HCT116 (cell line): ENCODE measurements around the gene ACTL10. TPM values are rescaled to one million over a fixed set of nuclear protein-coding genes. Genes with fewer than 3 reads are reported as not detected.

Source experiments
- ATAC-seq: fragments of 200-7000 bp; cut with Tn5 transposase; 2 replicates; pipeline ENCODE4 v1.9.1; 2020; ENCODE audit warnings: mild to moderate bottlenecking, moderate library complexity
- BruUV-seq: library from RNA; stranded (reverse); fragments of 400-500 nt; replicated peaks from 2 replicates; lab custom pipeline; 2021; lab: Mats Ljungman, UMichigan
- CTCF ChIA-PET: fragments of 300-600 bp; sonication (Branson Sonifier 250); formaldehyde crosslinking; loops from one replicate; lab custom pipeline; 2021; ENCODE audit warnings: antibody characterized with exemption; lab: Charles Lee
- POLR2A ChIA-PET: fragments of 300-600, 350-600 bp; sonication (Branson Sonifier 250); formaldehyde crosslinking; loops from one replicate; lab custom pipeline; 2021; ENCODE audit warnings: antibody characterized with exemption; lab: Charles Lee
- RAD21 ChIA-PET, 2 experiments: fragments of 300-600 bp; sonication (Branson Sonifier 250); formaldehyde crosslinking; loops; one replicate each; lab custom pipeline; 2023; ENCODE audit warnings: low total read pairs in 2 of 2; ENCODE audit not compliant: uncharacterized antibody in 2 of 2, unreplicated experiment in 2 of 2, low non-redundant PET in 1 of 2; lab: Charles Lee
- DNase-seq: peaks from one replicate; pipeline ENCODE4 v3.0.0-alpha.2; 2010; ENCODE audit warnings: low read depth, low spot score
- H2AFZ ChIP-seq: fragments of 200-600 bp; shearing (Covaris generic), sonication (generic); 2 replicates; pipeline ENCODE4 v1.6.1; 2017; ENCODE audit warnings: low read depth, mixed run types, mixed read lengths, antibody characterized with exemption, low read length; ENCODE audit not compliant: poor library complexity, severe bottlenecking
- H3K27ac ChIP-seq: 2 replicates; pipeline ENCODE4 v1.5.1; 2012; ENCODE audit warnings: low read depth, low read length
- H3K27me3 ChIP-seq: fragments of 200-600 bp; sonication (generic); 2 replicates; pipeline ENCODE4 v1.6.1; 2016; ENCODE audit warnings: mixed run types, low read length, mixed read lengths; ENCODE audit not compliant: insufficient read depth
- H3K36me3 ChIP-seq, 2 experiments: fragments of 200-500 bp in 1 of 2; fragments of 200-600 bp in 1 of 2; sonication (Bioruptor generic) in 1 of 2; sonication (generic) in 1 of 2; 2 replicates each; pipeline versions ENCODE4 v1.5.1 to v1.6.1; 2014 to 2016; ENCODE audit warnings: low read length in 2 of 2, inconsistent platforms in 1 of 2, mixed read lengths in 1 of 2, mixed run types in 1 of 2; ENCODE audit not compliant: insufficient read depth in 2 of 2, control insufficient read depth in 1 of 2
- H3K4me1 ChIP-seq, 2 experiments: fragments of 200-600 bp in 1 of 2; sonication (generic) in 1 of 2; 2 replicates each; pipeline versions ENCODE4 v1.5.1 to v1.6.1; 2012 to 2017; ENCODE audit warnings: low read length in 2 of 2, inconsistent platforms in 1 of 2, mild to moderate bottlenecking in 1 of 2, mixed read lengths in 1 of 2, mixed run types in 1 of 2, moderate library complexity in 1 of 2; ENCODE audit not compliant: insufficient read depth in 2 of 2, control insufficient read depth in 1 of 2
- H3K4me2 ChIP-seq: fragments of 200-600 bp; sonication (generic); 2 replicates; pipeline ENCODE4 v1.6.1; 2017; ENCODE audit warnings: mixed run types, low read length, mixed read lengths
- H3K4me3 ChIP-seq, 2 experiments: fragments of 200-600 bp in 1 of 2; sonication (generic) in 1 of 2; replicated peaks in 1 of 2; 2 replicates each; pipeline ENCODE4 v1.5.1; 2011 to 2016; ENCODE audit warnings: low read length in 2 of 2, control low read depth in 1 of 2, low read depth in 1 of 2, mild to moderate bottlenecking in 1 of 2, mixed read lengths in 1 of 2, mixed run types in 1 of 2
- H3K79me2 ChIP-seq: fragments of 200-600 bp; sonication (generic); 2 replicates; pipeline ENCODE4 v1.6.1; 2017; ENCODE audit warnings: mild to moderate bottlenecking, mixed run types, low read length, moderate library complexity, mixed read lengths; ENCODE audit not compliant: insufficient read depth
- H3K9ac ChIP-seq: fragments of 200-600 bp; sonication (generic); 2 replicates; pipeline ENCODE4 v1.6.1; 2016; ENCODE audit warnings: low read length, mixed read lengths
- H3K9me2 ChIP-seq: fragments of 200-600 bp; sonication (generic), shearing (Covaris generic); 2 replicates; pipeline ENCODE4 v1.6.1; 2017; ENCODE audit warnings: mixed run types, mild to moderate bottlenecking, moderate library complexity; ENCODE audit not compliant: insufficient read depth
- H3K9me3 ChIP-seq, 2 experiments: fragments of 200-500 bp in 1 of 2; fragments of 200-600 bp in 1 of 2; sonication (Bioruptor generic) in 1 of 2; sonication (generic) in 1 of 2; 2 replicates each; pipeline ENCODE4 v1.6.1; 2014 to 2017; ENCODE audit warnings: low read length in 2 of 2, mixed read lengths in 2 of 2, inconsistent platforms in 1 of 2, low read depth in 1 of 2, mild to moderate bottlenecking in 1 of 2, mixed run types in 1 of 2, moderate library complexity in 1 of 2; ENCODE audit not compliant: control insufficient read depth in 1 of 2, insufficient read depth in 1 of 2
- H4K20me1 ChIP-seq: fragments of 200-600 bp; sonication (generic), shearing (Covaris generic); 2 replicates; pipeline ENCODE4 v1.6.1; 2017; ENCODE audit warnings: mixed run types, mild to moderate bottlenecking, moderate library complexity; ENCODE audit not compliant: insufficient read depth
- ATF3 ChIP-seq: IDR thresholded peaks from 2 replicates; pipeline ENCODE4 v1.6.1; 2012
- CEBPB ChIP-seq: IDR thresholded peaks from 2 replicates; pipeline ENCODE4 v1.6.1; 2012; ENCODE audit warnings: low read depth
- EGR1 ChIP-seq: IDR thresholded peaks from 2 replicates; pipeline ENCODE4 v1.6.1; 2012; ENCODE audit warnings: low read depth
- ELF1 ChIP-seq: IDR thresholded peaks from 2 replicates; pipeline ENCODE4 v1.6.1; 2012; ENCODE audit warnings: low read depth, borderline replicate concordance
- EZH2 ChIP-seq: fragments of 200-600 bp; sonication (generic); IDR thresholded peaks from 2 replicates; pipeline ENCODE4 v1.6.1; 2017; ENCODE audit warnings: antibody characterized with exemption, mixed run types
- EZH2phosphoT487 ChIP-seq: fragments of 200-600 bp; IDR thresholded peaks from 2 replicates; pipeline ENCODE4 v1.6.1; 2018; ENCODE audit warnings: antibody characterized with exemption, borderline replicate concordance
- FOSL1 ChIP-seq: IDR thresholded peaks from 2 replicates; pipeline ENCODE4 v1.6.1; 2012; ENCODE audit warnings: low read depth
- JUND ChIP-seq: IDR thresholded peaks from 2 replicates; pipeline ENCODE4 v1.6.1; 2012
- MAX ChIP-seq: IDR thresholded peaks from 2 replicates; pipeline ENCODE4 v1.6.1; 2012
- POLR2A ChIP-seq: IDR thresholded peaks from 2 replicates; pipeline ENCODE4 v1.7.0; 2011; ENCODE audit warnings: borderline replicate concordance; ENCODE audit not compliant: insufficient read depth, insufficient read length; ENCODE audit errors: extremely low read depth
- POLR2AphosphoS5 ChIP-seq: IDR thresholded peaks from 2 replicates; pipeline ENCODE4 v1.6.1; 2011; ENCODE audit warnings: mild to moderate bottlenecking, low read depth, low read length, moderate library complexity
- REST ChIP-seq: IDR thresholded peaks from 2 replicates; pipeline ENCODE4 v1.6.1; 2012; ENCODE audit warnings: low read depth
- SIN3A ChIP-seq: IDR thresholded peaks from 2 replicates; pipeline ENCODE4 v1.6.1; 2012; ENCODE audit warnings: low read depth
- SP1 ChIP-seq: IDR thresholded peaks from 2 replicates; pipeline ENCODE4 v1.6.1; 2012; ENCODE audit warnings: low read depth
- SRF ChIP-seq: IDR thresholded peaks from 2 replicates; pipeline ENCODE4 v1.6.1; 2012; ENCODE audit warnings: low read depth
- TCF7L2 ChIP-seq: IDR thresholded peaks from 2 replicates; pipeline ENCODE4 v1.7.0; 2011; ENCODE audit warnings: borderline replicate concordance, inconsistent platforms; ENCODE audit not compliant: insufficient read depth, insufficient read length; ENCODE audit errors: extremely low read depth
- YY1 ChIP-seq: IDR thresholded peaks from 2 replicates; pipeline ENCODE4 v1.6.1; 2011; ENCODE audit warnings: low read length, low read depth, moderate library complexity, mild to moderate bottlenecking; ENCODE audit not compliant: insufficient replicate concordance; ENCODE audit errors: extremely low read depth
- ZBTB33 ChIP-seq: IDR thresholded peaks from 2 replicates; pipeline ENCODE4 v1.6.1; 2011; ENCODE audit warnings: mild to moderate bottlenecking, low read length, moderate library complexity; ENCODE audit not compliant: insufficient replicate concordance; ENCODE audit errors: extremely low read depth
- ZFX ChIP-seq: fragments of 450-650 bp; IDR thresholded peaks from 2 replicates; pipeline ENCODE4 v1.6.1; 2017
- intact Hi-C: fragments of 100-400 bp; cut with micrococcal nuclease; formaldehyde crosslinking; loops from 2 replicates; pipeline ENCODE4 v1.10.0; 2022
- total RNA-seq: library from RNA; stranded (reverse); gene quantifications from one replicate; pipeline ENCODE4 v1.2.1, GENCODE V29; 2021; ENCODE audit not compliant: unreplicated experiment

Gene ACTL10
- total RNA-seq, 1 experiment from 2014 or later: 0.22 TPM

- Histone ChIP-seq H3K79me2 (no peaks in the 10 kb centered on the region), H2AFZ (no peak overlapping the region), H3K36me3 (peaks cover 0 to 5% of the 10 kb centered on the region in 2 experiments; a peak in 2 of 4 replicates), H3K27me3 (no peaks in the 10 kb centered on the region)
- RAD21 ChIA-PET: no interaction called here
- ATAC-seq: no peak
- TF ChIP-seq EZH2 (no peak), SIN3A (no peak), ZFX (no peak), POLR2AphosphoS5 (no peak), SRF (no peak), ZBTB33 (no peak), CEBPB (no peak), YY1 (no peak), EZH2phosphoT487 (no peak), FOSL1 (no peak), SP1 (no peak), ELF1 (no peak), MAX (no peak), TCF7L2 (no peak), ATF3 (no peak), EGR1 (no peak), REST (no peak), JUND (no peak), POLR2A (no peak)
- TF ChIP-seq, all 23 proteins: peak for 0
- Histone ChIP-seq H3K9me2 (no peaks in the 10 kb centered on the region), H3K9me3 (no peaks in the 10 kb centered on the region), H3K27ac (no peak overlapping the region), H3K4me3 (no peak overlapping the region), H3K4me2 (no peak overlapping the region), H4K20me1 (no peaks in the 10 kb centered on the region), H3K9ac (no peak overlapping the region), H3K4me1 (peaks cover 0 to 9% of the 10 kb centered on the region in 2 experiments; a peak in 1 of 4 replicates)
- BruUV-seq: no TSS peak
- intact Hi-C loops: no loop called here
- DNase-seq: no peak
- CTCF ChIA-PET: no interaction called here
- POLR2A ChIA-PET: no interaction called here
Measured at GRCh38 chr20:33649201-33649681, 17.5 kb upstream of the ACTL10 start.
